Bronchial epithelial cell (primary cell): Measurements from ENCODE around the gene KIAA1671. TPM values are rescaled to one million over a fixed set of nuclear protein-coding genes. Genes with fewer than 3 reads are reported as not detected.

Experiments used
- DNase-seq: peaks from one replicate; pipeline ENCODE4 v3.0.0-alpha.2; 2010; ENCODE audit warnings: low read depth
- FAIRE-seq: peaks from 2 replicates; lab custom pipeline; 2011; peaks lifted over from hg19 to GRCh38; lab: Jason Lieb, UNC
- H3K27me3 ChIP-seq: 2 replicates; pipeline ENCODE4 v1.5.1; 2011; ENCODE audit warnings: low read length; ENCODE audit not compliant: control insufficient read depth, insufficient read depth
- H3K36me3 ChIP-seq: 2 replicates; pipeline ENCODE4 v1.5.1; 2011; ENCODE audit warnings: low read length; ENCODE audit not compliant: control insufficient read depth, insufficient read depth
- H3K4me3 ChIP-seq: 2 replicates; pipeline ENCODE4 v1.5.1; 2011; ENCODE audit warnings: mild to moderate bottlenecking, low read depth, low read length, control low read depth
- total RNA-seq: library from RNA; depleted of rRNA; stranded (reverse); fragments of >200 nt; gene quantifications from 2 replicates; pipeline ENCODE4 v1.2.1, GENCODE V29; 2014
- TF ChIP-seq, protein P1 (sequence below): IDR thresholded peaks from 2 replicates; pipeline ENCODE4 v1.5.1; 2011; ENCODE audit warnings: mild to moderate bottlenecking, moderate library complexity, low read length, control low read depth, inconsistent platforms; ENCODE audit not compliant: insufficient read depth, severe bottlenecking

The KIAA1671 gene
- total RNA-seq, 1 donor from 2014 or later: 14.7 TPM

DNA sequence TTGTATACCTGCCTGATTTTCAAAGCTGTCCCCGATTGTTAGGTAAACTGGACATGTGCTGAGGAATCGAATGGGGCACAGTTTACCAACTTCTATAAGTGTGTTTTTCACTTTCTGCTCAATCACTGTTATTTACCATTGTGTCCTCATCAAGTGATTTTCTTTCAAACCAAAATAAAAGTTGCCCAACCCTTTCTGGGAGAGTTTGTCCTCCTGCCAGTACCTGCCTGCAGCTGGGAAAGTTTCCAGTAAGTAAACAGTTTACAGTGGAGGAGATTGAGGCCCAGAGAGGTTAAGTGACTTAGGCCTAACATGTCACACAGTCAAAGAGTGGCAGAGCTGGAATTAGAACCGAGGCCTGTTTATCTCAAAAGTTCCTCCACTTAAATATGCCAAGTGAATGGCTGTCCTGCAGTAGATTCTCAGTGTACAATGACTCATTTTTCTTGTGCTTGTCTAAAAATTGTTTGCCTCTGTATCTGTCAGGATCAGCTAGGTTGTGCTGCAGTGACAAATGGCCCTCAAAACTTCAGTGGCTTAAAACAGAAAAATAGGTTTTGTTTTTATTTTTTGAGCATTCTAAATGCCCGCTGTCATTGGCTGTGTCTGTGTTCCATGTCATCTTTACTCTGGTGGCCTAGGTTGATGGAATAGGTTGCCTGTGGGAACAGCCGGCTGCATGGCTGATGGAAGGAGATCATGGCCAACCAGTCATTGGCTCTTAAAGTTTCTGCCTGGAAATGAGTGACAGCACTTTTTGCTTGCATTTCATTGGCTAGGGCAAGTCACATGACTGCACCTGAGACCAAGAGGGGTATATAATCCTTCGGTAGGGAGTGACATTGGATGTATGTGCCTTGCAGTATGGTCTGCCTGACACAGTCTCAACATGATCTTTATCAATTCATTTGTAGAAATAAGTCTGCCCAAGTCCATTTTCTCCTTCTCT, 185.3 kb downstream of the KIAA1671 start:
- Histone ChIP-seq H3K4me3 (no peak overlapping the region), H3K36me3 (peaks cover 4% of the 10 kb centered on the region), H3K27me3 (no peaks in the 10 kb centered on the region)
- FAIRE-seq (peak; percentile 23), DNase-seq (peak; percentile 39)
- TF ChIP-seq, protein P1, sequence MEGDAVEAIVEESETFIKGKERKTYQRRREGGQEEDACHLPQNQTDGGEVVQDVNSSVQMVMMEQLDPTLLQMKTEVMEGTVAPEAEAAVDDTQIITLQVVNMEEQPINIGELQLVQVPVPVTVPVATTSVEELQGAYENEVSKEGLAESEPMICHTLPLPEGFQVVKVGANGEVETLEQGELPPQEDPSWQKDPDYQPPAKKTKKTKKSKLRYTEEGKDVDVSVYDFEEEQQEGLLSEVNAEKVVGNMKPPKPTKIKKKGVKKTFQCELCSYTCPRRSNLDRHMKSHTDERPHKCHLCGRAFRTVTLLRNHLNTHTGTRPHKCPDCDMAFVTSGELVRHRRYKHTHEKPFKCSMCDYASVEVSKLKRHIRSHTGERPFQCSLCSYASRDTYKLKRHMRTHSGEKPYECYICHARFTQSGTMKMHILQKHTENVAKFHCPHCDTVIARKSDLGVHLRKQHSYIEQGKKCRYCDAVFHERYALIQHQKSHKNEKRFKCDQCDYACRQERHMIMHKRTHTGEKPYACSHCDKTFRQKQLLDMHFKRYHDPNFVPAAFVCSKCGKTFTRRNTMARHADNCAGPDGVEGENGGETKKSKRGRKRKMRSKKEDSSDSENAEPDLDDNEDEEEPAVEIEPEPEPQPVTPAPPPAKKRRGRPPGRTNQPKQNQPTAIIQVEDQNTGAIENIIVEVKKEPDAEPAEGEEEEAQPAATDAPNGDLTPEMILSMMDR: no peak

DNA sequence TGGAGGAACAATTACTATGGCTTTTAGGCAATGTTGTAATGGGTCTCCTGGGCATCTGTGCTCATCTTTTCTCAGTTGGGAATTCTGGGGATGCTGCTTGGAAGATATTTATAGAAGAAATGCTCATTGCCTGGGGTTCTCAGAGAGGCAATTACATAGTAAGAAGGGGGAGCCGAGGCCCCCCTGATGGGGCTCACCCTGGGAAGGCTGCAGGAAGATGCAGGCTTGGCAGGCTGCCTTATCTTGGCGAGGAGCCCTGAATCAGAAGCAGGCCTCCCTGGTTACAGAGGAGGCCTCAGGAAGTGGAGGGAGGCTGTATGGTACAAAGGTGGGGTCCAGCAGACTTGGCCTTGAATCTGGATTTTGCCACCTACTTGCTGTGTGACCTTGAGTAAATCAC, 186.5 kb downstream of the KIAA1671 start:
- Histone ChIP-seq H3K4me3 (no peak overlapping the region), H3K36me3 (peaks cover 7% of the 10 kb centered on the region), H3K27me3 (no peaks in the 10 kb centered on the region)
- TF ChIP-seq, protein P1: no peak
- no peak for DNase-seq
- no peak for FAIRE-seq

DNA sequence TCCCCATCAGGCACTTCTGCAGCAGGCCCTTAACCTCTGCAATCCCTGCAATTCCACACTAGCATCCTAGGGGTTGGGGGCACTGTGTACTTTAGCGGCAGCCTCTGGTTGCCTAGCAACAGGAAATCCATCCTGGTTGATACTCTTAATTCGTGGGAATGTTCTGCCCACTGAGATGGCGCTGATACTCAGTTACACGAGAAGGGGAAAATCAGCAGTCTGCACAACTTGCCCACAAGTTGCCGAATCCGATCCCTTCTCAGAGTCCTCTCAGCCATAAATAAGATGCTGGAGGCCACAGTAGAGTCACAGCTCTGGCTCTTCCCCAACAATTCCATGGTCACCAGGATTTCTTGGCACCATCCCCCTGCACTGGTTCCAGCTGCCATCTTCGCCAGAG, 189.6 kb downstream of the KIAA1671 start:
- FAIRE-seq: no peak
- Histone ChIP-seq H3K36me3 (peaks cover 5% of the 10 kb centered on the region), H3K27me3 (no peaks in the 10 kb centered on the region), H3K4me3 (no peak overlapping the region)
- DNase-seq: no peak
- TF ChIP-seq, protein P1: no peak

DNA sequence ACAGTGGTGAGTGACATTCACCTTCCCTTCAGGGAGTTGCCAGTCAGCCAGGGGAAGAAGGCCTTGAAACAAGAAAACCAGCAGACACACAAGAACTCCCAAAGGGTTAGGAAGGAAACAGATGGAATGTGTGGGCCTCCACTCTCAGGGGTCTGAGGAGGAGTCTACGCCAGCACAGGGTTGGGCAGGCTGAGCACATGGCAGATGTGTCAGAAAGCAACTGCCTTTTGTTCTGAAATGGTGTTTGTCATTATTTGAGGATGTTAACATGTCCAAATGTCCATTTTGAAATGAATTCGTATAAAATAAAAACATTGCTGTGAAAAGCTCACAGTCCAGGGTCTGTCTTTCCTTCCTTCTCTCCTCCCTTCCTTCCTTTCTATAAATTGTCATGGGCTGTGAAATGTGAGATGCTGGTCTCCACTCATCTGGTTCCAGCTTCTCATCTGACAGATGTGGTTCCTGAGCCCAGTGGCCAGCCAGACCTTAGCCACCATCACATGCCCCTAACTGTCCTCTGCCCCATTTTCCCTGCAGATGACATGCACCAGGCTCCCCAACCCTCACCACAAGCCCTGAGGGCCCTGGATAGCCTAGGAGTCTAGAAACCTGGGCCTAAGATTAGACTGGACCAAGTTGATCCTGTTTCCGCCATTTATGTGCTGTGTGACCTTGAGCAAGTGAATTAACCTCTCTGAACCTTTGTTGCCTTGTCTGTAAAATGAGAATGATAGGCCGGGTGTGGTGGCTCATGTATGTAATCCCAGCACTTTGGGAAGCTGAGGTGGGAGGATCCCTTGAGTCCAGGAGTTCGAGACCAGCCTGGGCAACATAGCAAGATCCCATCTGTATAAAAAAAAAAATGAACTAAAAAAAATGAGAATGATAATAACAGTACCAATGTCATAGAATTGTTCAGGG, 190.9 kb downstream of the KIAA1671 start:
- no peak for DNase-seq
- TF ChIP-seq, protein P1: no peak
- Histone ChIP-seq H3K36me3 (peaks cover 5% of the 10 kb centered on the region), H3K27me3 (no peaks in the 10 kb centered on the region), H3K4me3 (no peak overlapping the region)
- FAIRE-seq: no peak

DNA sequence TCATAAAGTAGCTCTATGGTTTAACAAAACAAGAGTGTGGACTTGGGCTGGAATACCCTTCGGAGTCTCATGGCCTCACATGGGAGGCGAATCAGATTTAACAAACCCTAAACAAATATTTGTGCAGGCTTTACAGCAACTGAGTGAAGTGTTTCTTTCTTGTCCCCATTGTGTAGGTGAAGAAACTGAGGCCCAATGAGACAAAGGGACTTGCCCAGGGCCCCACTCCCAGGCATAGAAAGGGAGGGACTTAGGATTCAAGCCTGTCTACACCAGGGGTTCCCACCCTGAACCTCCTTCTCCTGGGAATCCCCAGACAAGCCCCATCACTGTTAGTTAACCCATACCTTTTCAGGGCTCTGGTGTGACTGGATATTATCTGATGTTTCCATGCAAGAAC, 192.0 kb downstream of the KIAA1671 start:
- TF ChIP-seq, protein P1: no peak
- peaks cover 5% of the 10 kb centered on the region for H3K36me3 ChIP-seq
- no peak for DNase-seq
- FAIRE-seq: no peak
- no peaks in the 10 kb centered on the region for H3K27me3 ChIP-seq
- H3K4me3 ChIP-seq: no peak overlapping the region
